GM12878 (cell line): ENCODE results near the gene SLC37A1. TPM values are rescaled to one million over a fixed set of nuclear protein-coding genes. Genes with fewer than 3 reads are reported as not detected.

Experiments used
- ATAC-seq: fragments of 200-7000 bp; cut with Tn5 transposase; 3 replicates; pipeline ENCODE4 v1.9.1; 2020; ENCODE audit warnings: mild to moderate bottlenecking, moderate library complexity
- BruUV-seq: library from RNA; stranded (reverse); fragments of 400-500 nt; replicated peaks from 2 replicates; lab custom pipeline; 2021; lab: Mats Ljungman, UMichigan
- CTCF ChIA-PET: fragments of 300-600 bp; sonication (Branson Sonifier 250); formaldehyde crosslinking; extraction: SDS; loops from one replicate; lab custom pipeline; 2021; ENCODE audit warnings: inconsistent platforms; lab: Yijun Ruan, JAX
- POLR2A ChIA-PET: fragments of 350-600 bp; formaldehyde crosslinking; extraction: SDS; loops from one replicate; lab custom pipeline; 2021; ENCODE audit warnings: inconsistent platforms; lab: Charles Lee
- RAD21 ChIA-PET: fragments of 300-600 bp; sonication (Branson Sonifier 250); formaldehyde crosslinking; loops from one replicate; lab custom pipeline; 2023; ENCODE audit warnings: antibody characterized with exemption; ENCODE audit not compliant: unreplicated experiment; lab: Charles Lee
- SMC1A ChIA-PET: fragments of 300-600 bp; sonication (Branson Sonifier 250); formaldehyde crosslinking; loops from one replicate; lab custom pipeline; 2023; ENCODE audit not compliant: unreplicated experiment, uncharacterized antibody; lab: Charles Lee
- DNase-seq: peaks from one replicate; pipeline ENCODE4 v3.0.0-alpha.2; 2011; ENCODE audit warnings: low read depth, low spot score
- FAIRE-seq: peaks from 3 replicates; lab custom pipeline; 2011; peaks lifted over from hg19 to GRCh38; lab: Jason Lieb, UNC
- H2AFZ ChIP-seq: 2 replicates; pipeline ENCODE4 v1.6.0; 2011; ENCODE audit warnings: low read depth, low read length, control low read depth; ENCODE audit not compliant: control insufficient read depth
- H3K27ac ChIP-seq: 2 replicates; pipeline ENCODE4 v1.5.1; 2011; ENCODE audit warnings: control low read depth; ENCODE audit not compliant: control insufficient read depth, insufficient read depth
- H3K27me3 ChIP-seq, 2 experiments: replicated peaks in 1 of 2; 2 replicates each; pipeline versions ENCODE4 v1.6.0 to v1.6.1; 2011; ENCODE audit warnings: low read length in 1 of 2; ENCODE audit not compliant: control insufficient read depth in 2 of 2, insufficient read depth in 2 of 2
- H3K36me3 ChIP-seq, 2 experiments: 2 replicates each; pipeline ENCODE4 v1.5.1; 2011; ENCODE audit warnings: low read length in 1 of 2; ENCODE audit not compliant: control insufficient read depth in 2 of 2, insufficient read depth in 2 of 2
- H3K4me1 ChIP-seq: 2 replicates; pipeline ENCODE4 v1.6.1; 2011; ENCODE audit warnings: mild to moderate bottlenecking, low read length, moderate library complexity, mixed read lengths; ENCODE audit not compliant: control insufficient read depth, insufficient read depth
- H3K4me2 ChIP-seq: 2 replicates; pipeline ENCODE4 v1.6.0; 2011; ENCODE audit warnings: control low read depth; ENCODE audit not compliant: control insufficient read depth, insufficient read depth
- H3K4me3 ChIP-seq: fragments of 200-600 bp; sonication (generic); 2 replicates; pipeline ENCODE4 v1.5.1; 2016
- H3K79me2 ChIP-seq: 2 replicates; pipeline ENCODE4 v1.6.0; 2011; ENCODE audit warnings: low read length; ENCODE audit not compliant: control insufficient read depth, insufficient read depth
- H3K9ac ChIP-seq: 2 replicates; pipeline ENCODE4 v1.8.0; 2011; ENCODE audit warnings: low read length, control low read depth, mixed read lengths; ENCODE audit not compliant: control insufficient read depth, insufficient read depth
- H3K9me3 ChIP-seq: replicated peaks from 3 replicates; pipeline ENCODE4 v1.5.1; 2011; ENCODE audit warnings: mild to moderate bottlenecking, low read length; ENCODE audit not compliant: control insufficient read depth, insufficient read depth
- H4K20me1 ChIP-seq: 2 replicates; pipeline ENCODE4 v1.6.0; 2011; ENCODE audit not compliant: control insufficient read depth, insufficient read depth
- ATF2 ChIP-seq: IDR thresholded peaks from 2 replicates; pipeline ENCODE4 v1.6.1; 2012; ENCODE audit warnings: low read length, inconsistent platforms
- ELK1 ChIP-seq: IDR thresholded peaks from 2 replicates; pipeline ENCODE4 v1.6.1; 2012; ENCODE audit warnings: low read depth, low read length, improper control_type of control experiment
- JUNB ChIP-seq: IDR thresholded peaks from 2 replicates; pipeline ENCODE4 v1.6.1; 2016; ENCODE audit warnings: antibody characterized with exemption, mild to moderate bottlenecking
- KDM1A ChIP-seq: fragments of 200-600 bp; sonication (generic); IDR thresholded peaks from 2 replicates; pipeline ENCODE4 v1.6.1; 2016; ENCODE audit warnings: borderline replicate concordance
- LARP7 ChIP-seq: fragments of 450-650 bp; IDR thresholded peaks from 2 replicates; pipeline ENCODE4 v1.6.1; 2017; ENCODE audit warnings: mild to moderate bottlenecking
- MYB ChIP-seq: fragments of 150-350 bp; IDR thresholded peaks from 2 replicates; pipeline ENCODE4 v1.6.1; 2014; ENCODE audit warnings: mild to moderate bottlenecking, low read depth, low read length, borderline replicate concordance
- RBBP5 ChIP-seq: fragments of 200-600 bp; sonication (generic); conservative IDR thresholded peaks from 2 replicates; pipeline ENCODE4 v1.6.1; 2016
- SMARCA5 ChIP-seq: fragments of 450-650 bp; IDR thresholded peaks from 2 replicates; pipeline ENCODE4 v1.6.1; 2017; ENCODE audit warnings: mild to moderate bottlenecking
- STAT1 ChIP-seq: fragments of 450-650 bp; conservative IDR thresholded peaks from 2 replicates; pipeline ENCODE4 v1.6.1; 2014; ENCODE audit warnings: antibody characterized with exemption, mild to moderate bottlenecking
- SUZ12 ChIP-seq: fragments of 200-600 bp; sonication (generic); IDR thresholded peaks from one replicate; pipeline ENCODE4 v1.6.1; 2018; ENCODE audit warnings: antibody characterized with exemption, mild to moderate bottlenecking; ENCODE audit not compliant: unreplicated experiment
- ZBTB33 ChIP-seq: fragments of 450-650 bp; IDR thresholded peaks from 2 replicates; pipeline ENCODE4 v1.6.1; 2017; ENCODE audit warnings: mild to moderate bottlenecking
- WGBS: methylation state at CpG from one replicate; pipeline ENCODE4 v1.1.6; 2016; ENCODE audit warnings: low lambda C conversion rate; ENCODE audit not compliant: insufficient replicate concordance, insufficient coverage; ENCODE audit errors: missing lambda C conversion rate; 5-methylcytosine and 5-hydroxymethylcytosine counted together
- in situ Hi-C: fragments of 300-500 bp; cut with MboI; formaldehyde crosslinking; loops from 9 replicates; pipeline ENCODE4 v1.14.3; 2018; ENCODE audit warnings: mixed read lengths
- intact Hi-C: fragments of 100-400 bp; cut with micrococcal nuclease; formaldehyde crosslinking; loops from one replicate; pipeline ENCODE4 v1.14.2; 2022; ENCODE audit not compliant: unreplicated experiment
- polyA plus RNA-seq, 11 experiments: library from polyadenylated mRNA; depleted of rRNA in 4 of 11; unstranded in 6 of 11; stranded (reverse) in 5 of 11; fragments of >200 nt; fragmentation: Nextera tagmentation in 4 of 11; fragmentation: Illumina TruSeq in 1 of 11; extraction: Ambion mirVana in 4 of 11; extraction: Trizol in 1 of 11; gene quantifications; 1 replicate in 1 of 11; 2 replicates in 10 of 11; pipeline versions ENCODE4 v1.2.1 to v1.2.3, GENCODE V29; 2011 to 2016; ENCODE audit warnings: inconsistent platforms in 2 of 11, missing spikeins in 2 of 11, low read depth in 1 of 11
- total RNA-seq, 4 experiments: library from RNA; depleted of rRNA in 3 of 4; stranded (reverse); fragments of >200 nt in 3 of 4; fragmentation: Illumina TruSeq in 1 of 4; extraction: Trizol in 1 of 4; gene quantifications; 2 replicates each; pipeline versions ENCODE4 v1.2.1 to v1.2.3, GENCODE V29; 2013 to 2021
- TF ChIP-seq, protein P1 (sequence below): fragments of 450-650 bp; IDR thresholded peaks from 2 replicates; pipeline ENCODE4 v1.6.1; 2016; ENCODE audit warnings: mild to moderate bottlenecking
- TF ChIP-seq, protein P2 (sequence below): IDR thresholded peaks from 2 replicates; pipeline ENCODE4 v1.6.1; 2012; ENCODE audit warnings: low read depth, low read length, improper control_type of control experiment
- TF ChIP-seq, protein P3 (sequence below): IDR thresholded peaks from 2 replicates; pipeline ENCODE4 v1.6.1; 2011; ENCODE audit warnings: mild to moderate bottlenecking, low read depth, low read length, moderate library complexity; ENCODE audit not compliant: insufficient replicate concordance

The SLC37A1 gene
- total and polyA plus RNA-seq, 10 of the 15 experiments (the other 5 are each of a cell fraction or from before 2014, with no cell fraction given) = 1.1 to 35.5 (median 24.4) TPM

DNA sequence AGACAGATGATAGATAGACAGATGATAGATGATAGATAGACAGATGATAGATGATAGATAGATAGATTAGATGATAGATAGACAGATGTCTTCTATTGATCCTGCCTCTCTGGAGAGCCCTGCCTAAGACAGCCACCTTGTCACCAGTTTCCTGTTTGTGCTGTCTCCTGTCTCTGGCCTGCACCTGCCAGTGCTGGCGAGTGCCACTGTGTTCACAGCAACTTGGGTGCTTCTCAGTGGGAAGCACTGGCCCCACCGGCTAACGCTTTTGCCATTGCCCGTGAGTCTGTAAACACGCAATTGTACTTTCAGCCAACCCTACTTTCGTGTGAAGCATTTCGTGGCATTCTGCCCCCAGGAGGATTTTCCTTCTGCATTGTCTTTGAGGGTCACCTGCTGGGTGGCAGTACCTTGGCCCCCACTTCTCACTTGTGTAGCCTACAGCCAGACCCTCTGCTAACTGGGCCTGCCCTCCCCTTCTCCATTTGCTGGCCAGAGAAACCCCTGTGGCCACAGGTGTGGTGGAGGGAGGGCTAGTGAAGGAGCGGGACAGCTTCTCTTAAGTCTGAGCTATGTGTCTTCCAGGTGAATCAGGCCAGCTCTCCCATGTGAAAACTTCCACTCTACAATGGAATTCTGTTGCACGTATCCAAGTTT, 116.4 kb downstream of the SLC37A1 start:
- no peak overlapping the region for H3K9ac ChIP-seq
- ChIA-PET POLR2A (no interaction called here), SMC1A (no interaction called here), RAD21 (no interaction called here), CTCF (no interaction called here)
- no peaks in the 10 kb centered on the region for H3K4me1 ChIP-seq
- no peak for DNase-seq
- H3K36me3 ChIP-seq = no peaks in the 10 kb centered on the region
- H3K27ac ChIP-seq = no peak overlapping the region
- no peak overlapping the region for H3K4me2 ChIP-seq
- no peak for ATAC-seq
- FAIRE-seq = no peak
- H3K27me3 ChIP-seq = peaks cover 2 to 3% of the 10 kb centered on the region in 2 experiments; a peak in 2 of 4 replicates
- H3K4me3 ChIP-seq = no peak overlapping the region
- H4K20me1 ChIP-seq = no peaks in the 10 kb centered on the region
- no peak overlapping the region for H2AFZ ChIP-seq
- WGBS = 28% methylated on average over 9 of the region's 9 CpGs
- intact Hi-C loops (no loop called here), in situ Hi-C loops (no loop called here)
- H3K79me2 ChIP-seq = no peaks in the 10 kb centered on the region
- no TSS peak for BruUV-seq
- H3K9me3 ChIP-seq = no peaks in the 10 kb centered on the region; the same call in 2 of the 3 replicates
- TF ChIP-seq KDM1A (no peak), ZBTB33 (no peak), STAT1 (no peak), MYB (no peak), JUNB (no peak), RBBP5 (no peak), SMARCA5 (no peak), LARP7 (no peak), SUZ12 (no peak), ELK1 (no peak), ATF2 (no peak)
- TF ChIP-seq, protein P1, sequence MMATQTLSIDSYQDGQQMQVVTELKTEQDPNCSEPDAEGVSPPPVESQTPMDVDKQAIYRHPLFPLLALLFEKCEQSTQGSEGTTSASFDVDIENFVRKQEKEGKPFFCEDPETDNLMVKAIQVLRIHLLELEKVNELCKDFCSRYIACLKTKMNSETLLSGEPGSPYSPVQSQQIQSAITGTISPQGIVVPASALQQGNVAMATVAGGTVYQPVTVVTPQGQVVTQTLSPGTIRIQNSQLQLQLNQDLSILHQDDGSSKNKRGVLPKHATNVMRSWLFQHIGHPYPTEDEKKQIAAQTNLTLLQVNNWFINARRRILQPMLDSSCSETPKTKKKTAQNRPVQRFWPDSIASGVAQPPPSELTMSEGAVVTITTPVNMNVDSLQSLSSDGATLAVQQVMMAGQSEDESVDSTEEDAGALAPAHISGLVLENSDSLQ = no peak
- TF ChIP-seq, protein P2, sequence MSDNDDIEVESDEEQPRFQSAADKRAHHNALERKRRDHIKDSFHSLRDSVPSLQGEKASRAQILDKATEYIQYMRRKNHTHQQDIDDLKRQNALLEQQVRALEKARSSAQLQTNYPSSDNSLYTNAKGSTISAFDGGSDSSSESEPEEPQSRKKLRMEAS = no peak
- TF ChIP-seq, protein P3, sequence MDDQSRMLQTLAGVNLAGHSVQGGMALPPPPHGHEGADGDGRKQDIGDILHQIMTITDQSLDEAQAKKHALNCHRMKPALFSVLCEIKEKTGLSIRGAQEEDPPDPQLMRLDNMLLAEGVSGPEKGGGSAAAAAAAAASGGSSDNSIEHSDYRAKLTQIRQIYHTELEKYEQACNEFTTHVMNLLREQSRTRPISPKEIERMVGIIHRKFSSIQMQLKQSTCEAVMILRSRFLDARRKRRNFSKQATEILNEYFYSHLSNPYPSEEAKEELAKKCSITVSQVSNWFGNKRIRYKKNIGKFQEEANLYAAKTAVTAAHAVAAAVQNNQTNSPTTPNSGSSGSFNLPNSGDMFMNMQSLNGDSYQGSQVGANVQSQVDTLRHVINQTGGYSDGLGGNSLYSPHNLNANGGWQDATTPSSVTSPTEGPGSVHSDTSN = no peak
